HepG2 (cell line): ENCODE measurements around the gene BAIAP2L2. TPM values are rescaled to one million over a fixed set of nuclear protein-coding genes. Genes with fewer than 3 reads are reported as not detected.
A peak's percentile ranks its signal among the peaks of the same experiment; 100 is the strongest.

Experiments used
- MBNL3 ChIP-seq: fragments of 250-450 bp; sonication (Bioruptor Pico); conservative IDR thresholded peaks from 2 replicates; pipeline ENCODE4 v1.8.0; 2022; ENCODE audit warnings: mild to moderate bottlenecking, inconsistent platforms
- TARDBP ChIP-seq: sonication (generic); formaldehyde crosslinking; IDR thresholded peaks from 2 replicates; pipeline ENCODE4 v1.8.0; 2022; ENCODE audit warnings: mild to moderate bottlenecking, missing genetic modification reagents
- ZNF430 ChIP-seq: sonication (generic); formaldehyde crosslinking; IDR thresholded peaks from 2 replicates; pipeline ENCODE4 v1.9.0; 2021; ENCODE audit warnings: mild to moderate bottlenecking, missing genetic modification reagents
- ZNF556 ChIP-seq: sonication (generic); formaldehyde crosslinking; IDR thresholded peaks from 2 replicates; pipeline ENCODE4 v1.4.0; 2020; ENCODE audit warnings: mild to moderate bottlenecking, missing genetic modification reagents, borderline replicate concordance
- ZNF563 ChIP-seq: sonication (generic); formaldehyde crosslinking; IDR thresholded peaks from 2 replicates; pipeline ENCODE4 v1.8.0; 2022; ENCODE audit warnings: mild to moderate bottlenecking, moderate library complexity, missing genetic modification reagents
- ZNF7 ChIP-seq: IDR thresholded peaks from 2 replicates; pipeline ENCODE4 v1.6.1; 2016; ENCODE audit warnings: missing biosample characterization, missing genetic modification reagents
- ZNF780A ChIP-seq: sonication (generic); formaldehyde crosslinking; IDR thresholded peaks from 2 replicates; pipeline ENCODE4 v1.8.0; 2022; ENCODE audit warnings: mild to moderate bottlenecking, missing genetic modification reagents, moderate library complexity
- polyA plus RNA-seq, 8 experiments: library from polyadenylated mRNA; depleted of rRNA in 3 of 8; stranded (reverse) in 7 of 8; unstranded in 1 of 8; fragments of >200 nt; fragmentation: Illumina TruSeq in 4 of 8; extraction: Trizol in 4 of 8; gene quantifications; 2 replicates each; pipeline versions ENCODE4 v1.2.1 to v1.2.3, GENCODE V29; 2011 to 2016; ENCODE audit warnings: low read depth in 4 of 8, missing spikeins in 1 of 8, mixed read lengths in 1 of 8; ENCODE audit not compliant: insufficient read depth in 1 of 8
- total RNA-seq, 5 experiments: library from RNA; depleted of rRNA; stranded (reverse); fragments of >200 nt; fragmentation: Illumina TruSeq; extraction: Trizol; gene quantifications; 2 replicates each; pipeline ENCODE4 v1.2.3, GENCODE V29; 2016; ENCODE audit warnings: low read depth in 1 of 5
- TF ChIP-seq, protein P1 (sequence below): sonication (generic); formaldehyde crosslinking; IDR thresholded peaks from 2 replicates; pipeline ENCODE4 v1.8.0; 2022; ENCODE audit warnings: missing genetic modification reagents, mild to moderate bottlenecking, moderate library complexity, borderline replicate concordance
- TF ChIP-seq, protein P2 (sequence below): sonication (generic); formaldehyde crosslinking; IDR thresholded peaks from 2 replicates; pipeline ENCODE4 v1.4.0; 2020; ENCODE audit warnings: mild to moderate bottlenecking, low read depth, missing genetic modification reagents
- TF ChIP-seq, protein P3 (sequence below): sonication (generic); formaldehyde crosslinking; IDR thresholded peaks from 2 replicates; pipeline ENCODE4 v1.4.0; 2020; ENCODE audit warnings: missing genetic modification reagents, borderline replicate concordance
- TF ChIP-seq, protein P4 (sequence below): IDR thresholded peaks from 2 replicates; pipeline ENCODE4 v1.6.1; 2016; ENCODE audit warnings: mild to moderate bottlenecking
- TF ChIP-seq, protein P5 (sequence below): sonication (generic); formaldehyde crosslinking; IDR thresholded peaks from 2 replicates; pipeline ENCODE4 v1.4.0; 2020; ENCODE audit warnings: missing genetic modification reagents

Gene BAIAP2L2
- total and polyA plus RNA-seq, 2 of the 13 experiments (the other 11 are each of a cell fraction or from before 2014, with no cell fraction given): 4.4 to 7.5 TPM

DNA sequence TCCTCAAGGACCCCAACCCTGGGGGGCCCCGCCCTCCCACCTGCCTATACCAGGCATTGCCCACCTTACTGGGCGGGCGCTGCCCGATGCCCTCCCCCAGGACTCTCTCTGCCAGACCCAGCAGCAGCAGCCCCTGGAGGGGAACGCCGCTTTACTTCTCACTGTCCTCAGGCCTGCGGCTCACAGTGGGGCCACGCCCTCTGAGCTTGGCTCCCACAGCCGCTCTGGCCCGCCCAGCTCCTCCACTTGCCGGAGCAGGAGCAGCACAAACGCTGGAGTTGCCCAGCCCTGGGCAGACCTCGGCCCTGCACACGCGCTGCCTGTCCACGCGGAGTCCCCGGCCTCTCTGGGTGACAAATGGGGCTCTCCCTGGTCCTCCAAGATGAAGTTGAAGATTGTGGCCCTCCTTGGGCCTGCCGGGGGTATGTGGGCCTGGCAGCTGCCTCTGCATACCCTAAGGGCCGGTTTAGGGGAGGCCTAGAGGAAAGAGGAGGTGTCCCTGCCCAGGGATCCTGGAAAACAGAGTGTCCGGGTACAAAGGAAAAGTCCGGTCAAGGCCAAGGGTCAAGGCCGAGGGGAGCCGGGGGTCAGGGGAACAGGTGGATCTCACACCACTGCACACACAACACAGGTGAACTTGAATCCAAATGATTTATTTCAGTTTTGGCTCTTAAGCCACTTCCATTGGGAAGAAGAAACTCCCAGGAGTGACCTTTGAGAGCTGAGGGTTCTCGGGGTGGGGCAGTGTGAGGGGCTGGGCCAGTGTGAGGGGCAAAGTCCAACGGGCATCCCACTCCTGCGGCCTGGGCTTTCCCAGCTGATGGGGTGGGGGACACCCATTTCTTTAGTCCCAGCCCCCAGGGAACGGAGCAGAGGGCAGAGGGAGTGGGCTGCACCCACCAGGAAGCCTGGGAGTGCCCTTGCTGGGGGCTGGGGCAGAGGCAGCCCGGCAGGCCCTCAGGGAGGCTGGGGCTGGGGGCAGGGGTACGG, 674 bp upstream of the BAIAP2L2 start (continued):
- TF ChIP-seq, protein P1, sequence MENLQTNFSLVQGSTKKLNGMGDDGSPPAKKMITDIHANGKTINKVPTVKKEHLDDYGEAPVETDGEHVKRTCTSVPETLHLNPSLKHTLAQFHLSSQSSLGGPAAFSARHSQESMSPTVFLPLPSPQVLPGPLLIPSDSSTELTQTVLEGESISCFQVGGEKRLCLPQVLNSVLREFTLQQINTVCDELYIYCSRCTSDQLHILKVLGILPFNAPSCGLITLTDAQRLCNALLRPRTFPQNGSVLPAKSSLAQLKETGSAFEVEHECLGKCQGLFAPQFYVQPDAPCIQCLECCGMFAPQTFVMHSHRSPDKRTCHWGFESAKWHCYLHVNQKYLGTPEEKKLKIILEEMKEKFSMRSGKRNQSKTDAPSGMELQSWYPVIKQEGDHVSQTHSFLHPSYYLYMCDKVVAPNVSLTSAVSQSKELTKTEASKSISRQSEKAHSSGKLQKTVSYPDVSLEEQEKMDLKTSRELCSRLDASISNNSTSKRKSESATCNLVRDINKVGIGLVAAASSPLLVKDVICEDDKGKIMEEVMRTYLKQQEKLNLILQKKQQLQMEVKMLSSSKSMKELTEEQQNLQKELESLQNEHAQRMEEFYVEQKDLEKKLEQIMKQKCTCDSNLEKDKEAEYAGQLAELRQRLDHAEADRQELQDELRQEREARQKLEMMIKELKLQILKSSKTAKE: 0 out of 2 replicates have a peak, but pooled peaks have one; percentile 7
- TF ChIP-seq, protein P2, sequence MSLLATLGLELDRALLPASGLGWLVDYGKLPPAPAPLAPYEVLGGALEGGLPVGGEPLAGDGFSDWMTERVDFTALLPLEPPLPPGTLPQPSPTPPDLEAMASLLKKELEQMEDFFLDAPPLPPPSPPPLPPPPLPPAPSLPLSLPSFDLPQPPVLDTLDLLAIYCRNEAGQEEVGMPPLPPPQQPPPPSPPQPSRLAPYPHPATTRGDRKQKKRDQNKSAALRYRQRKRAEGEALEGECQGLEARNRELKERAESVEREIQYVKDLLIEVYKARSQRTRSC (CRISPR knock-in tag): no peak
- TF ChIP-seq ZNF430: peak; percentile 7; the same call in 1 of the 2 replicates
- TF ChIP-seq, protein P3, sequence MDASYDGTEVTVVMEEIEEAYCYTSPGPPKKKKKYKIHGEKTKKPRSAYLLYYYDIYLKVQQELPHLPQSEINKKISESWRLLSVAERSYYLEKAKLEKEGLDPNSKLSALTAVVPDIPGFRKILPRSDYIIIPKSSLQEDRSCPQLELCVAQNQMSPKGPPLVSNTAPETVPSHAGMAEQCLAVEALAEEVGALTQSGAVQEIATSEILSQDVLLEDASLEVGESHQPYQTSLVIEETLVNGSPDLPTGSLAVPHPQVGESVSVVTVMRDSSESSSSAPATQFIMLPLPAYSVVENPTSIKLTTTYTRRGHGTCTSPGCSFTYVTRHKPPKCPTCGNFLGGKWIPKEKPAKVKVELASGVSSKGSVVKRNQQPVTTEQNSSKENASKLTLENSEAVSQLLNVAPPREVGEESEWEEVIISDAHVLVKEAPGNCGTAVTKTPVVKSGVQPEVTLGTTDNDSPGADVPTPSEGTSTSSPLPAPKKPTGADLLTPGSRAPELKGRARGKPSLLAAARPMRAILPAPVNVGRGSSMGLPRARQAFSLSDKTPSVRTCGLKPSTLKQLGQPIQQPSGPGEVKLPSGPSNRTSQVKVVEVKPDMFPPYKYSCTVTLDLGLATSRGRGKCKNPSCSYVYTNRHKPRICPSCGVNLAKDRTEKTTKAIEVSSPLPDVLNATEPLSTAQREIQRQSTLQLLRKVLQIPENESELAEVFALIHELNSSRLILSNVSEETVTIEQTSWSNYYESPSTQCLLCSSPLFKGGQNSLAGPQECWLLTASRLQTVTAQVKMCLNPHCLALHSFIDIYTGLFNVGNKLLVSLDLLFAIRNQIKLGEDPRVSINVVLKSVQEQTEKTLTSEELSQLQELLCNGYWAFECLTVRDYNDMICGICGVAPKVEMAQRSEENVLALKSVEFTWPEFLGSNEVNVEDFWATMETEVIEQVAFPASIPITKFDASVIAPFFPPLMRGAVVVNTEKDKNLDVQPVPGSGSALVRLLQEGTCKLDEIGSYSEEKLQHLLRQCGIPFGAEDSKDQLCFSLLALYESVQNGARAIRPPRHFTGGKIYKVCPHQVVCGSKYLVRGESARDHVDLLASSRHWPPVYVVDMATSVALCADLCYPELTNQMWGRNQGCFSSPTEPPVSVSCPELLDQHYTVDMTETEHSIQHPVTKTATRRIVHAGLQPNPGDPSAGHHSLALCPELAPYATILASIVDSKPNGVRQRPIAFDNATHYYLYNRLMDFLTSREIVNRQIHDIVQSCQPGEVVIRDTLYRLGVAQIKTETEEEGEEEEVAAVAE: no peak
- no peak for TF ChIP-seq TARDBP (CRISPR knock-in tag)
- TF ChIP-seq, protein P4, sequence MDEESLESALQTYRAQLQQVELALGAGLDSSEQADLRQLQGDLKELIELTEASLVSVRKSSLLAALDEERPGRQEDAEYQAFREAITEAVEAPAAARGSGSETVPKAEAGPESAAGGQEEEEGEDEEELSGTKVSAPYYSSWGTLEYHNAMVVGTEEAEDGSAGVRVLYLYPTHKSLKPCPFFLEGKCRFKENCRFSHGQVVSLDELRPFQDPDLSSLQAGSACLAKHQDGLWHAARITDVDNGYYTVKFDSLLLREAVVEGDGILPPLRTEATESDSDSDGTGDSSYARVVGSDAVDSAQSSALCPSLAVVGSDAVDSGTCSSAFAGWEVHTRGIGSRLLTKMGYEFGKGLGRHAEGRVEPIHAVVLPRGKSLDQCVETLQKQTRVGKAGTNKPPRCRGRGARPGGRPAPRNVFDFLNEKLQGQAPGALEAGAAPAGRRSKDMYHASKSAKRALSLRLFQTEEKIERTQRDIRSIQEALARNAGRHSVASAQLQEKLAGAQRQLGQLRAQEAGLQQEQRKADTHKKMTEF (CRISPR knock-in tag): no peak
- no peak for TF ChIP-seq MBNL3 (CRISPR knock-in tag)
- TF ChIP-seq ZNF780A (CRISPR knock-in tag): no peak
- no peak for TF ChIP-seq ZNF563 (CRISPR knock-in tag)
- TF ChIP-seq ZNF7 (CRISPR knock-in tag): no peak
- TF ChIP-seq, protein P5, sequence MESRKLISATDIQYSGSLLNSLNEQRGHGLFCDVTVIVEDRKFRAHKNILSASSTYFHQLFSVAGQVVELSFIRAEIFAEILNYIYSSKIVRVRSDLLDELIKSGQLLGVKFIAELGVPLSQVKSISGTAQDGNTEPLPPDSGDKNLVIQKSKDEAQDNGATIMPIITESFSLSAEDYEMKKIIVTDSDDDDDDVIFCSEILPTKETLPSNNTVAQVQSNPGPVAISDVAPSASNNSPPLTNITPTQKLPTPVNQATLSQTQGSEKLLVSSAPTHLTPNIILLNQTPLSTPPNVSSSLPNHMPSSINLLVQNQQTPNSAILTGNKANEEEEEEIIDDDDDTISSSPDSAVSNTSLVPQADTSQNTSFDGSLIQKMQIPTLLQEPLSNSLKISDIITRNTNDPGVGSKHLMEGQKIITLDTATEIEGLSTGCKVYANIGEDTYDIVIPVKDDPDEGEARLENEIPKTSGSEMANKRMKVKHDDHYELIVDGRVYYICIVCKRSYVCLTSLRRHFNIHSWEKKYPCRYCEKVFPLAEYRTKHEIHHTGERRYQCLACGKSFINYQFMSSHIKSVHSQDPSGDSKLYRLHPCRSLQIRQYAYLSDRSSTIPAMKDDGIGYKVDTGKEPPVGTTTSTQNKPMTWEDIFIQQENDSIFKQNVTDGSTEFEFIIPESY (CRISPR knock-in tag): no peak
- no peak for TF ChIP-seq ZNF556 (CRISPR knock-in tag)
